Right atrium auricular region (tissue), 2 donors: ENCODE results near the gene ENPP6. TPM values are rescaled to one million over a fixed set of nuclear protein-coding genes. Genes with fewer than 3 reads are reported as not detected.

Experiments used
- DNase-seq: peaks from one replicate; pipeline ENCODE4 v3.0.0-alpha.2; 2019; ENCODE audit warnings: low spot score
- H3K27ac ChIP-seq, 2 donors: fragments of 200-600 bp; sonication (generic); 1 replicate in 1 of 2; 2 replicates in 1 of 2; pipeline ENCODE4 v1.5.1; 2016 to 2019
- H3K27me3 ChIP-seq, 2 donors: fragments of 200-600 bp; sonication (generic); one replicate each; pipeline versions ENCODE4 v1.5.1 to v1.6.0; 2017 to 2019
- H3K36me3 ChIP-seq: fragments of 200-600 bp; sonication (generic); one replicate; pipeline ENCODE4 v1.5.1; 2016
- H3K4me1 ChIP-seq, 2 donors: fragments of 200-600 bp; sonication (generic); one replicate each; pipeline versions ENCODE4 v1.5.1 to v1.6.0; 2017 to 2019
- H3K4me3 ChIP-seq, 2 donors: fragments of 200-600 bp; sonication (generic); 1 replicate in 1 of 2; 2 replicates in 1 of 2; pipeline ENCODE4 v1.5.1; 2017 to 2019; ENCODE audit warnings: mild to moderate bottlenecking in 1 of 2, moderate library complexity in 1 of 2
- H3K9me3 ChIP-seq, 2 donors: fragments of 200-600 bp; sonication (generic); one replicate each; pipeline ENCODE4 v1.5.1; 2019
- total RNA-seq, 2 donors: library from RNA; depleted of rRNA; stranded (reverse); fragments of >200 nt; gene quantifications; one replicate each; pipeline ENCODE4 v1.1.0, GENCODE V29; 2016
- TF ChIP-seq, protein P1 (sequence below), 2 donors: fragments of 200-600 bp; sonication (generic); IDR thresholded peaks; one replicate each; pipeline ENCODE4 v1.5.1; 2019; ENCODE audit warnings: antibody characterized with exemption in 2 of 2

The ENPP6 gene
- total RNA-seq, 2 donors from 2014 or later, result not detected

DNA sequence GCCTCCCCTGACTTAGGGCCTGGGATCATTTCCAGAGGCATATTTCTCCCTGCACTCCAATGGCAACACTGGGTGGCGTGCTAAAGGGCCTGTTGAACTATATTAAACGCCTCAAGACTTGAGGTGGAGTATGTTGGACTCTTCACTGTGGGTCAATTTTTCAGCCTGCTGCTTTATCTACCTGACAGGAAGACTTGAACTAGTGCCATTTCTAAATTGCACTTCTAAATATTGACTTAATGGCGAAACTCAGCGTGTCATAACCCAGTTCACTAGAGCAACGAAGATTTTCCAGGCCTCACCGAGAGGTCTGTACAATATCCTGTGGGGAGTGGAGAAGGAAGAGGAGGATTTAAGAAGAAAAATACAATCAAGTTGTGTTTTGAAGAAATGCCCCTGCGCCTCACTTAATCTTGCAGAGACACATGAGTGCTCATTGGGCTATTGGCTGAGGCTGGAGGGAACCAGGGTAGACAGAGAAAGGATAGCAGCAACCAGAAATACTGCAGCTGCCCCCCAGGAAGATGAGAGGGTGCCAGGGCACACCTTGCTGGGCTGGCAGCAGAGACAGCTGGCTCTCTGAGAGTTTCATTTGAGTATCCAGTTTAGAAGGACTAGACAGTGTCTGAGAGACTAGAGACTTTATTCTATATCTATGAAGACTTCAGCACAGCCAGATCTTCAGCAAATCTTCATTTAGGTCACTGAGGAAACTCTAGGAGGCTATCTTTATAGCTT lies 67.4 kb downstream of the ENPP6 start:
- no peaks in the 10 kb centered on the region for H3K36me3 ChIP-seq
- peaks cover 0 to 14% of the 10 kb centered on the region in 2 donors for H3K4me1 ChIP-seq
- no peaks in the 10 kb centered on the region for H3K9me3 ChIP-seq
- TF ChIP-seq, protein P1, sequence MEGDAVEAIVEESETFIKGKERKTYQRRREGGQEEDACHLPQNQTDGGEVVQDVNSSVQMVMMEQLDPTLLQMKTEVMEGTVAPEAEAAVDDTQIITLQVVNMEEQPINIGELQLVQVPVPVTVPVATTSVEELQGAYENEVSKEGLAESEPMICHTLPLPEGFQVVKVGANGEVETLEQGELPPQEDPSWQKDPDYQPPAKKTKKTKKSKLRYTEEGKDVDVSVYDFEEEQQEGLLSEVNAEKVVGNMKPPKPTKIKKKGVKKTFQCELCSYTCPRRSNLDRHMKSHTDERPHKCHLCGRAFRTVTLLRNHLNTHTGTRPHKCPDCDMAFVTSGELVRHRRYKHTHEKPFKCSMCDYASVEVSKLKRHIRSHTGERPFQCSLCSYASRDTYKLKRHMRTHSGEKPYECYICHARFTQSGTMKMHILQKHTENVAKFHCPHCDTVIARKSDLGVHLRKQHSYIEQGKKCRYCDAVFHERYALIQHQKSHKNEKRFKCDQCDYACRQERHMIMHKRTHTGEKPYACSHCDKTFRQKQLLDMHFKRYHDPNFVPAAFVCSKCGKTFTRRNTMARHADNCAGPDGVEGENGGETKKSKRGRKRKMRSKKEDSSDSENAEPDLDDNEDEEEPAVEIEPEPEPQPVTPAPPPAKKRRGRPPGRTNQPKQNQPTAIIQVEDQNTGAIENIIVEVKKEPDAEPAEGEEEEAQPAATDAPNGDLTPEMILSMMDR (IDR thresholded peaks at IDR 0.05), result no peak
- no peak overlapping the region for H3K27ac ChIP-seq
- no peaks in the 10 kb centered on the region for H3K27me3 ChIP-seq
- H3K4me3 ChIP-seq, result no peak overlapping the region
- DNase-seq, result no peak

DNA sequence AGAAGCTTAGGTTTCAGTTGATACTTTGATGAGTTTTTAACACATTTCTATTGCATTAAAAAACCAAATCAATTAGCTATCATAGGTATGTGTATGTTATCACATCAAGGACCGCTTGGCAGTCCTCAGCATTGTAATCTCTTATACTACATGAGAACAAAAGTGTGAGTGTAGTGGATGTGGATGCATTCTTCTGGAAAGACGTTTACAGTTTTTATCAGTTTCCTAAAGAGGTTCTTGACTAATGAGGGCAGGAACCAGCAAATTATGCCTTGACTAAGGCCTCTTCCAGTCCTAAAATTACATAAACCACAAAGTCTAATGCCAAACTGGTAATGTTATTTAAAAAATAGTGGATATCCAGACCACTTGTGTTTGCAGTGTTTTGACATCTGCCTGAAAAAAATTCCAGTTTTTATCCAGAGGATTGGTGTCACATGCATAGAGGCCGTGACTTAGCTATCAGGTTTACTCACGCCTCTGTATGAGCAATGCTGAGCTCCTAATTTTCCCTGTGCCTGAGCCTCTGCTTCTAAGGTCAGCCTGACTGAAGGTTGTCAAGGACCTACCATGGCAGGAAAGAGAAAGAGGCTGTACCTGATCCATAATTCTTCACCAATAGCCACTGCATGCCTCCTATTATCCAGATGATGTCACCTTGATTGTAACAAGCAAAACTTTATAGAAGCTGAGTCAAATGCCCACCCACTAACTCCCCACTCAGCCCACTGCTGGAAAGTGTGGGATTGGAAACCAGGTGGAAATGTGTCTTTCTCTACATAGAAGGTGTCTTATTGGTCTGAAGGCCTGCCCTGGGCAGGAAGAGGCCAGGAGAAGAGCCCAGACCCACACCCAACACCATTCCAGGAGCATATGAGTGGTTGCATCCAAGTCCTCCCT lies 68.7 kb downstream of the ENPP6 start:
- TF ChIP-seq, protein P1 (IDR thresholded peaks at IDR 0.05), result no peak
- H3K36me3 ChIP-seq, result no peaks in the 10 kb centered on the region
- peaks cover 0 to 14% of the 10 kb centered on the region in 2 donors for H3K4me1 ChIP-seq
- H3K9me3 ChIP-seq, result no peaks in the 10 kb centered on the region
- H3K27me3 ChIP-seq, result no peaks in the 10 kb centered on the region
- no peak for DNase-seq
- H3K27ac ChIP-seq, result no peak overlapping the region
- no peak overlapping the region for H3K4me3 ChIP-seq

DNA sequence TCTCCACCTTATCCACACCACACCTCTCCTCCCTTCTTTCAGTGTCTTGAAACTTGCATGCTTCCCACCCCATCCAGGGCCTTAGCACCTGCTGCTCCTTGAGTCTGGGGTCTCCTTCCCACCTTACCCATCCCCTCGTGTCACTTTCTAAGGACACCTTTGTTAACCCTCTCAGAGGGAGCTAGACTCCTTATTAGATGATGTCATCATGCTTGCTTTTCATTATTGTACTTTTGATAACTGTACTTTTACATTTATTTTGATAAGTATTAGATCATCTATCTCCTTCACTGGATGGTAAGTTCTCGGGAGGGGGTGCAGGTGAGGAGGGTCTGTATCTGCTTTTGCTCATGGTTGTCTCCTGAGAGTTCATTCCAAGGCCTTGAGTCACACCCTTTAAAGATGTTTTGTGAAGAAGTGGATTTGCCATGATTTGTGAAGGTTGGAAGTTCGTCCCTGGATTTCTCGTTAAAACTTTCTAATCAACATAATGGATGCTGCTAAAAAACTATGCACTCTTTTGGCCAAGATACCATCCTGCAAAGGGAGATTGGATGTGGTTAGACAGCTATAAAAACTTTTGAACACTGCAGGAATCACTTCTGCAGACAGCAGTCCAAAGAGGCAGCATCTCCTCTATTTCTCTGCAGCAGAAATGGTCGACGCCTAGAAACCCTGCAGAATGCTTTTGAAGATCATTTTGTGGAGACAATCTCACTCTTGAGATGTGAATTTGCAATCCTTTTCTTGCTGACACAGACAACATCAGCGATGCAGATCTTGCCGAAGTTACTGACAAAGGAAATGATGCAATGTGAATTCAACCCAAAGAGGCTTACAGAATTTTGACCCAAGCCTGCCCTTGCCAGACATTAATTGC lies 69.6 kb downstream of the ENPP6 start:
- H3K4me3 ChIP-seq, result no peak overlapping the region
- no peak for DNase-seq

DNA sequence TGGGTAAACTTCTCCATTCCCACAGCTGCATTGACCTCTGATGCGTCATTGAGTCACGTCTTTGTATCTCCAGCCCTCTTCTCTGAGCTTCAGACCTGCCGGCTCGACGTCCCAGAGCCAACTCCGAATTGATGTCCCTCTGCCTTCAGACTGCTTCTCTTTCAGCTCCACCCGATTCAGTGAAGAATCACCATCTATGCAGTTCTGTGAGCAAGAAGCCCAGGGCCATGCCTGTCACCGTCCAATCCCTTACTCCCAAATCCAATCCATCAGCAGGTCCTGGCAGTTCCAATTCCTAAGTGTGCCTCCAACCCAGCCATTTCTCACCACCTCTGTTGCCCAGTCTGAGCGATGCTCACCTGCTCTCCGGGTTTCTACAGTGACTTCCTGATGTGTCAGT lies 70.7 kb downstream of the ENPP6 start:
- no peak for DNase-seq
- peaks cover 0 to 14% of the 10 kb centered on the region in 2 donors for H3K4me1 ChIP-seq
- H3K36me3 ChIP-seq, result no peaks in the 10 kb centered on the region
- H3K27ac ChIP-seq, result no peak overlapping the region
- TF ChIP-seq, protein P1 (IDR thresholded peaks at IDR 0.05), result no peak
- no peak overlapping the region for H3K4me3 ChIP-seq
- H3K27me3 ChIP-seq, result no peaks in the 10 kb centered on the region
- no peaks in the 10 kb centered on the region for H3K9me3 ChIP-seq

More for the DNA sequence above, 69.6 kb downstream of the ENPP6 start:
- H3K36me3 ChIP-seq, result no peaks in the 10 kb centered on the region
- peaks cover 0 to 14% of the 10 kb centered on the region in 2 donors for H3K4me1 ChIP-seq
- H3K27ac ChIP-seq, result no peak overlapping the region
- TF ChIP-seq, protein P1 (IDR thresholded peaks at IDR 0.05), result no peak
- no peaks in the 10 kb centered on the region for H3K27me3 ChIP-seq
- no peaks in the 10 kb centered on the region for H3K9me3 ChIP-seq

DNA sequence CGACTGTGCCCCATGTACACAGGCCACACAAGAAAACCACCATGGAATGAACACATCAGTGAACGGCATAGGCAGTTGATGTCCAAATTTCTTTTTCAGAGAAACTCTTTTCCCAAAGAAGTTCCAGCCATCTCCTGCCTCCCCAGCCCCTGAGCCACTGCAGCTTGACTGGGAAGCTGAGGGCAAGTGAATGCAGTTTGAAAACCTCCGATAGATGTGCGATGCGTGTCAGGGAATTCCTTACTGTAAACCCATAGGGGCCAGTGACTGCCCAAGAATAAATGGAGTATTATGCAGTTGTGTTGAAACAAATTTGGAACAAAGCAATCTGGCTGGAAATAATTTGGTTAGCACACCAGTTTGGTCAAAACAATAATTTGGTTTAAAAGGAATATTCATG lies 72.1 kb downstream of the ENPP6 start:
- TF ChIP-seq, protein P1 (IDR thresholded peaks at IDR 0.05), result no peak
- Histone ChIP-seq H3K27me3 (no peaks in the 10 kb centered on the region), H3K9me3 (no peaks in the 10 kb centered on the region), H3K36me3 (no peaks in the 10 kb centered on the region), H3K27ac (no peak overlapping the region), H3K4me3 (no peak overlapping the region), H3K4me1 (peaks cover 0 to 14% of the 10 kb centered on the region in 2 donors)
- DNase-seq, result no peak
